Skeletal muscle tissue (tissue), 4 donors: ENCODE measurements around the gene PHF11. TPM values are rescaled to one million over a fixed set of nuclear protein-coding genes. Genes with fewer than 3 reads are reported as not detected.

Experiments
- H3K27ac ChIP-seq: one replicate; pipeline ENCODE4 v1.7.0; 2013; ENCODE audit warnings: mild to moderate bottlenecking, low read depth, low read length, inconsistent platforms
- H3K27me3 ChIP-seq, 3 donors: one replicate each; pipeline ENCODE4 v1.7.0; 2013; ENCODE audit warnings: low read length in 3 of 3; ENCODE audit not compliant: control insufficient read depth in 3 of 3, insufficient read depth in 3 of 3
- H3K36me3 ChIP-seq, 3 donors: one replicate each; pipeline ENCODE4 v1.7.0; 2013; ENCODE audit warnings: low read length in 3 of 3; ENCODE audit not compliant: control insufficient read depth in 3 of 3, insufficient read depth in 3 of 3
- H3K4me1 ChIP-seq, 3 donors: one replicate each; pipeline ENCODE4 v1.7.0; 2013; ENCODE audit warnings: low read length in 3 of 3, mild to moderate bottlenecking in 3 of 3; ENCODE audit not compliant: control insufficient read depth in 3 of 3, insufficient read depth in 3 of 3
- H3K4me3 ChIP-seq, 3 donors: one replicate each; pipeline ENCODE4 v1.7.0; 2013; ENCODE audit warnings: low read length in 3 of 3
- H3K9ac ChIP-seq, 3 donors: one replicate each; pipeline ENCODE4 v1.7.0; 2013; ENCODE audit warnings: low read length in 3 of 3, mild to moderate bottlenecking in 3 of 3, moderate library complexity in 2 of 3, low read depth in 1 of 3
- H3K9me3 ChIP-seq, 3 donors: one replicate each; pipeline ENCODE4 v1.7.0; 2013; ENCODE audit warnings: low read length in 3 of 3; ENCODE audit not compliant: control insufficient read depth in 3 of 3
- total RNA-seq: library from RNA; depleted of rRNA; stranded (reverse); fragments of >200 nt; gene quantifications from one replicate; pipeline ENCODE4 v1.2.3, GENCODE V29; 2014
- donor health status: Osteomylitis.

The PHF11 gene
- total RNA-seq, 1 donor from 2014 or later: 9.9 TPM

GRCh38 chr13:49539313-49539712 is 43.6 kb downstream of the PHF11 start:
- Histone ChIP-seq H3K4me3 (no peak overlapping the region), H3K9ac (no peak overlapping the region), H3K27me3 (no peaks in the 10 kb centered on the region), H3K4me1 (no peaks in the 10 kb centered on the region), H3K9me3 (no peaks in the 10 kb centered on the region), H3K36me3 (peaks cover 9 to 20% (median 16%) of the 10 kb centered on the region in 3 donors), H3K27ac (no peak overlapping the region)

GRCh38 chr13:49539746-49540145 is 44.0 kb downstream of the PHF11 start:
- H3K27ac ChIP-seq: no peak overlapping the region
- H3K36me3 ChIP-seq: peaks cover 9 to 23% (median 16%) of the 10 kb centered on the region in 3 donors
- no peak overlapping the region for H3K9ac ChIP-seq
- no peaks in the 10 kb centered on the region for H3K4me1 ChIP-seq
- H3K9me3 ChIP-seq: no peaks in the 10 kb centered on the region
- no peaks in the 10 kb centered on the region for H3K27me3 ChIP-seq
- no peak overlapping the region for H3K4me3 ChIP-seq

- Histone ChIP-seq H3K27ac (no peak overlapping the region), H3K36me3 (peaks cover 9 to 29% (median 17%) of the 10 kb centered on the region in 3 donors), H3K9ac (no peak overlapping the region), H3K4me1 (no peaks in the 10 kb centered on the region), H3K27me3 (no peaks in the 10 kb centered on the region), H3K9me3 (no peaks in the 10 kb centered on the region), H3K4me3 (no peak overlapping the region)
Observed at GRCh38 chr13:49540552-49540951, 44.8 kb downstream of the PHF11 start.

- H3K4me1 ChIP-seq: no peaks in the 10 kb centered on the region
- H3K9ac ChIP-seq: no peak overlapping the region
- peaks cover 17 to 42% (median 30%) of the 10 kb centered on the region in 3 donors for H3K36me3 ChIP-seq
- H3K27me3 ChIP-seq: no peaks in the 10 kb centered on the region
- H3K9me3 ChIP-seq: no peaks in the 10 kb centered on the region
- no peak overlapping the region for H3K27ac ChIP-seq
- H3K4me3 ChIP-seq: no peak overlapping the region
Observed at GRCh38 chr13:49543656-49544055, 47.9 kb downstream of the PHF11 start.

GRCh38 chr13:49545661-49546060 is 49.9 kb downstream of the PHF11 start:
- H3K9me3 ChIP-seq: no peaks in the 10 kb centered on the region
- no peak overlapping the region for H3K4me3 ChIP-seq
- H3K4me1 ChIP-seq: no peaks in the 10 kb centered on the region
- H3K36me3 ChIP-seq: peaks cover 11 to 37% (median 31%) of the 10 kb centered on the region in 3 donors
- no peak overlapping the region for H3K27ac ChIP-seq
- H3K27me3 ChIP-seq: no peaks in the 10 kb centered on the region
- no peak overlapping the region for H3K9ac ChIP-seq

DNA sequence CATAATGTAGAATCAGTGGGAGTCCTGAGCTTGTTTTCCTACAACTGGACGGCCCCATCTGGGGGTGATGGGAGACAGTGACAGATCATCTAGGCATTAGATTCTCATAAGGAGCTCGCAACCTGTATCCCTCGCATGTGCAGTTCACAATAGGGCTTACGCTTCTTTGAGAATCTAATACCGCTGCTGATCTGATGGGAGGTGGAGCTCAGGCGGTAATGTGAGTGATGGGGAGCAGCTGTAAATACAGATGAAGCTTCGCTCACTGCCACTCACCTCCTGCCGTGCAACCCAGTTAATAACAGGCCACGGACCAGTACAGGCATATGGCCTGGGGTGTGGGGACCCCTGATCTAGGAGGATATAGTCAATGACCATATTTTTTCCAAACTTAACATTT is 50.8 kb downstream of the PHF11 start:
- H3K9me3 ChIP-seq: no peaks in the 10 kb centered on the region
- H3K4me1 ChIP-seq: no peaks in the 10 kb centered on the region
- H3K27me3 ChIP-seq: no peaks in the 10 kb centered on the region
- H3K9ac ChIP-seq: no peak overlapping the region
- no peak overlapping the region for H3K27ac ChIP-seq
- no peak overlapping the region for H3K4me3 ChIP-seq
- H3K36me3 ChIP-seq: peaks cover 11 to 39% (median 27%) of the 10 kb centered on the region in 3 donors

- peaks cover 10 to 39% (median 23%) of the 10 kb centered on the region in 3 donors for H3K36me3 ChIP-seq
- H3K9me3 ChIP-seq: no peaks in the 10 kb centered on the region
- no peaks in the 10 kb centered on the region for H3K4me1 ChIP-seq
- no peaks in the 10 kb centered on the region for H3K27me3 ChIP-seq
- no peak overlapping the region for H3K4me3 ChIP-seq
- H3K27ac ChIP-seq: no peak overlapping the region
- no peak overlapping the region for H3K9ac ChIP-seq
Observed at GRCh38 chr13:49549289-49549688, 53.5 kb downstream of the PHF11 start.

- Histone ChIP-seq H3K9me3 (no peaks in the 10 kb centered on the region), H3K27ac (no peak overlapping the region), H3K27me3 (no peaks in the 10 kb centered on the region), H3K36me3 (peaks cover 9 to 39% (median 26%) of the 10 kb centered on the region in 3 donors), H3K9ac (no peak overlapping the region), H3K4me1 (no peaks in the 10 kb centered on the region), H3K4me3 (no peak overlapping the region)
Observed at GRCh38 chr13:49550942-49551644, 55.3 kb downstream of the PHF11 start.

GRCh38 chr13:49553888-49554287 is 58.1 kb downstream of the PHF11 start:
- no peak overlapping the region for H3K4me3 ChIP-seq
- no peaks in the 10 kb centered on the region for H3K4me1 ChIP-seq
- no peaks in the 10 kb centered on the region for H3K27me3 ChIP-seq
- H3K36me3 ChIP-seq: peaks cover 6 to 36% (median 23%) of the 10 kb centered on the region in 3 donors
- no peak overlapping the region for H3K9ac ChIP-seq
- H3K9me3 ChIP-seq: no peaks in the 10 kb centered on the region
- no peak overlapping the region for H3K27ac ChIP-seq

DNA sequence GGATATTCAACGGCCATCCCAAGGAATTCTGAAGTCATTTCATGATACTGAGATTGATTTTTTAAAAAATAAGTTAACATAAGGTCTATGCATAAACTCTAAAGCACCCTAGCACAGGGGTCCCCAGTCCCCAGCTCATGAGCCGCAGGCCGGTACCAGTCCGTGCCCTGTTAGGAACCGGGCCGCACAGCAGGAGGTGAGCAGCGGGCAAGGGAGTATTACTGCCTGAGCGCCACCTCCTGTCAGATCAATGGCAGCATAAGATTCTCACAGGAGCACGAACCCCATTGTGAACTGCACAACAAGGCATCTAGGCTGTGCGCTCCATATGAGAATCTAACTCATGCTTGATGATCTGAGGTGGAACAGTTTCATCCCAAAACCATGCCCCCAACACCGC is 58.6 kb downstream of the PHF11 start:
- H3K9me3 ChIP-seq: no peaks in the 10 kb centered on the region
- H3K4me3 ChIP-seq: no peak overlapping the region
- H3K27me3 ChIP-seq: no peaks in the 10 kb centered on the region
- no peak overlapping the region for H3K27ac ChIP-seq
- no peak overlapping the region for H3K9ac ChIP-seq
- peaks cover 9 to 35% (median 23%) of the 10 kb centered on the region in 3 donors for H3K36me3 ChIP-seq
- H3K4me1 ChIP-seq: no peaks in the 10 kb centered on the region
